HG03378 (cell line): ENCODE measurements around the gene FAM184B.

Experiments used
- ATAC-seq: cut with Tn5 transposase; IDR thresholded peaks from one replicate; pipeline ENCODE4 v1.9.1; 2021; ENCODE audit warnings: mild to moderate bottlenecking, moderate library complexity; ENCODE audit not compliant: unreplicated experiment

The FAM184B gene

GRCh38 chr4:17587094-17587822, 194.2 kb downstream of the FAM184B start:
- no peak for ATAC-seq

DNA sequence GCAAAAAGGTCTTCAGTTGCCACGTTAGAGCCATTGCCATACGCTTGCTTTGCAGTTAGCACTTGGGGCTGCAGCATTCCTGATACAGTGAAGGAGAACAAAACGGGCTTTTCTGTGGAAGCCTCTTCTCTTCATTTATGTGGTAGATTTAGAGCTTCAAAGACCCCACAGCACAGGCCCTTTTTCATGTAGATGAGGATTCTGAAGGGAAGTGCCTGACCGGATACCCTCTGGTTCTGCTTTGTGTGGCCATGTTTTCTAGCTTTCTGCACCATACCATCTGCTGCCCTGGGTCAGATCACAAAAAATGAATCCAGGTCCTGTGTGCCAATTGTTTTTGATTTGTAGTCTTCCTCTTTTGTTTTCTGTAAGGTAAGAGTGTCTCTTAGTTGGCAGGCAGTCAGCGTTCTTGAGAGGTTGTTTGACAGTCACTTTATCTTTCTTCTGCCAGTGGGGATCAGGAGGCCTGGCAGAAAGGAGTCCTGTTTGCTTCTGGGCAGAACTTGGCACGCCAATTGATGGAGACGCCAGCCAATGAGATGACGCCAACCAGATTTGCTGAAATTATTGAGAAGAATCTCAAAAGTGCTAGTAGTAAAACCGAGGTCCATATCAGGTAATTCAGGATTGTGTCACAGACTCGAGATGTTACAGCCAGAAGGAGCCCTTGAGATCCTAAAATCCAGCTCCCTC, 196.8 kb downstream of the FAM184B start:
- no peak for ATAC-seq

- ATAC-seq: no peak
Observed at GRCh38 chr4:17583941-17584340, 197.5 kb downstream of the FAM184B start.

GRCh38 chr4:17583276-17583675, 198.1 kb downstream of the FAM184B start:
- no peak for ATAC-seq

DNA sequence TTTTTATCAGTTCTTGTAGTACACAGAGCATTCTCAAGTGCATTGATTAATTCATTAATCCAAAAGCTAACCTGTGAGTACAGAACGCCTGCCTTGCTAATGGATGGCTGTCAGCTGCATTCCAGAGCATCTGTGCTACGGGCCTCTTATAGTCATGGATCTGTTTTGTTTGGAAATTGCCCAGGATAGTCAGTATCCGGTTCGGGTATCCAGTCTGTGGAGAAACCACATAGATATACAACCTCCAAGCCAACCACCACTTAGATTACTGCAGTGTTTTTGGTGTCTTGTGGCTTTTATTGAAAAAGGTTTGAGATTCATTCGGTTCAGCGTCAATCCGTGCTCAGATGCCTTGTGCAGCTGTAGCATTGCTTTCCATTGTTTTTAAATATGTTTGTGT, 200.5 kb downstream of the FAM184B start:
- ATAC-seq: no peak
